Large intestine (tissue), 3 donors: ENCODE data around the gene AIDA. TPM values are rescaled to one million over a fixed set of nuclear protein-coding genes. Genes with fewer than 3 reads are reported as not detected.

Source experiments
- DNase-seq, 2 donors: peaks; one replicate each; pipeline versions ENCODE4 v3.0.0 to v3.0.0-alpha.2; 2013
- H3K27ac ChIP-seq: one replicate; pipeline ENCODE4 v1.5.1; 2013; ENCODE audit warnings: low read length
- H3K27me3 ChIP-seq: 2 replicates; pipeline ENCODE4 v1.6.1; 2013; ENCODE audit warnings: low read length; ENCODE audit not compliant: control insufficient read depth, insufficient read depth
- H3K36me3 ChIP-seq: 2 replicates; pipeline ENCODE4 v1.6.1; 2013; ENCODE audit warnings: low read length; ENCODE audit not compliant: control insufficient read depth, insufficient read depth
- H3K4me1 ChIP-seq: one replicate; pipeline ENCODE4 v1.6.1; 2013; ENCODE audit warnings: low read length; ENCODE audit not compliant: control insufficient read depth, insufficient read depth
- H3K4me3 ChIP-seq: one replicate; pipeline ENCODE4 v1.5.1; 2013; ENCODE audit warnings: low read length
- H3K9me3 ChIP-seq: one replicate; pipeline ENCODE4 v1.6.1; 2013; ENCODE audit warnings: mild to moderate bottlenecking, low read depth, low read length, moderate library complexity; ENCODE audit not compliant: control insufficient read depth
- WGBS: methylation state at CpG from one replicate; pipeline ENCODE4 v1.1.5; 2013; ENCODE audit warnings: low lambda C conversion rate; ENCODE audit not compliant: insufficient coverage; 5-methylcytosine and 5-hydroxymethylcytosine counted together
- polyA plus RNA-seq: library from polyadenylated mRNA; unstranded; fragments of 120-200 nt; gene quantifications from one replicate; pipeline ENCODE4 v1.2.1, GENCODE V29; 2013

Gene AIDA
- polyA plus RNA-seq, 1 donor = 44.4 TPM

GRCh38 chr1:222629921-222630535 lies 82.3 kb downstream of the AIDA start:
- Histone ChIP-seq H3K27ac (no peak overlapping the region), H3K9me3 (no peaks in the 10 kb centered on the region), H3K4me3 (no peak overlapping the region), H3K36me3 (peaks cover 77% of the 10 kb centered on the region), H3K27me3 (no peaks in the 10 kb centered on the region), H3K4me1 (no peaks in the 10 kb centered on the region)
- no peak for DNase-seq
- 100% methylated on average over 2 of the region's 7 CpGs for WGBS

- no peaks in the 10 kb centered on the region for H3K27me3 ChIP-seq
- H3K36me3 ChIP-seq = peaks cover 66% of the 10 kb centered on the region
- H3K4me1 ChIP-seq = no peaks in the 10 kb centered on the region
- H3K4me3 ChIP-seq = no peak overlapping the region
- no peak for DNase-seq
- H3K9me3 ChIP-seq = no peaks in the 10 kb centered on the region
- H3K27ac ChIP-seq = no peak overlapping the region
- 80% methylated on average over 1 of the region's 6 CpGs for WGBS
Measured at GRCh38 chr1:222627232-222627631, 85.1 kb downstream of the AIDA start.

- no peak overlapping the region for H3K4me3 ChIP-seq
- no peak overlapping the region for H3K27ac ChIP-seq
- H3K36me3 ChIP-seq = peaks cover 43% of the 10 kb centered on the region
- no peaks in the 10 kb centered on the region for H3K27me3 ChIP-seq
- WGBS = 100% methylated on average over 3 of the region's 7 CpGs
- no peaks in the 10 kb centered on the region for H3K4me1 ChIP-seq
- no peak for DNase-seq
- H3K9me3 ChIP-seq = no peaks in the 10 kb centered on the region
Measured at GRCh38 chr1:222624214-222624613, 88.1 kb downstream of the AIDA start.

DNA sequence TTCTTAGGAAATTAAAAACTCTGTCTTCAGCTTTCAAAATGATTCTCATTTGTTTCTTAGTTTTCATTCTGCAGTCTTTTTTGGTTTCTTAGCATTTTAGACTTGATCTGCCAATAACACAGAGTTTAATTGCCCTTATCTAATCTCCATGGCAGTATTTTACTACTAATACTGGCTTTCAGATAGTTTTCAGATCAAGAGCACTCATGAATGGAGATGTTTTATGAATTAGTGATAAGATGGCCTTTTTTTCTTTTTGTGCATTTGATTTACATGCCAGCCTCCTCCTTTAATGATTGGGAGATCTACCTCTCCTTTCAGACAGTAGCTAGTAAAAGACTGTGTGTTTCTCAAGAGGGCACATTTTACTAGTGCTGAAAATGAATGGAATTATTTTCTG lies 88.8 kb downstream of the AIDA start:
- H3K9me3 ChIP-seq = no peaks in the 10 kb centered on the region
- no peak overlapping the region for H3K27ac ChIP-seq
- no peak for DNase-seq
- H3K27me3 ChIP-seq = no peaks in the 10 kb centered on the region
- H3K4me3 ChIP-seq = no peak overlapping the region
- no peaks in the 10 kb centered on the region for H3K4me1 ChIP-seq
- H3K36me3 ChIP-seq = peaks cover 36% of the 10 kb centered on the region

DNA sequence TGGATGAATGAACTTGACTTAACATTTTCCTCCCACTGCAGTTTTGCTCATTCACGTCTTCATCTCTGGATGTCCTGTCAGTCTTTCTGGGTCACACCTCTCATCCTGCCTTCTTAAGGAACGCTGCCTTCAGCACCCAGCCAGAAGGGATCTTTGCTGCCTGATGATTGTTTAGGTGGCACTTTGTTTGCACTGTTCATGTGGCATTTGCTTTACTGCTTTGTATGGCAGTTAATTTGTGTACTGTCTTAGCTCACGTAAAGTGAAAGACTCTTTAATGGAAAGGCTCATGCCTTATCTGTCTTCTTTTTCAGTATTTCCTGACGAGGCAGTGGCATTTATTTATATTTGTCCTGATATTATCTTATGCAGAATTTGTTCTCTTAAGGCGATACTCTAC lies 89.5 kb downstream of the AIDA start:
- H3K4me3 ChIP-seq = no peak overlapping the region
- H3K4me1 ChIP-seq = no peaks in the 10 kb centered on the region
- WGBS = 87% methylated on average over 3 of the region's 5 CpGs
- H3K9me3 ChIP-seq = no peaks in the 10 kb centered on the region
- no peak for DNase-seq
- no peaks in the 10 kb centered on the region for H3K27me3 ChIP-seq
- peaks cover 30% of the 10 kb centered on the region for H3K36me3 ChIP-seq
- H3K27ac ChIP-seq = no peak overlapping the region

DNA sequence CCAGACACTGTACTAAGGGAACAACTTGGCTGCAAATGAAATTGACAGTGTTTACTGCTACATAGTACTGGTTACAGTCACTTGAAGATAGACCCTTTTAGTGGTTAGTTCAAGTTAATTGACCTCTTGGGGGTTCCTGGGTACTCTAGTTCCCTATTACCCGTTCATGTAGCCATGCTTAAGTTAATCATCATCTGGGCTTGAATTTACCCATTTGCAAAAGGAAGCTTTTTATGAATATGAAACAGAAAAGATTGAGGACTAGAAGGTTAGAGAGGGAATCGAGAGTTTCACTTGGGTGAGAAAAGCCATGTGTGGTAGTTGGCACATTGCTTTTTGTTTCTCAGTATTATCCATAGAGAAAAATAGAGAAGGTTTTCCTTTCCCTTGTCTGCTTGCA lies 91.7 kb downstream of the AIDA start:
- H3K9me3 ChIP-seq = no peaks in the 10 kb centered on the region
- no peaks in the 10 kb centered on the region for H3K27me3 ChIP-seq
- H3K4me3 ChIP-seq = no peak overlapping the region
- no peak for DNase-seq
- H3K27ac ChIP-seq = no peak overlapping the region
- H3K4me1 ChIP-seq = no peaks in the 10 kb centered on the region
- peaks cover 10% of the 10 kb centered on the region for H3K36me3 ChIP-seq
- 83% methylated on average over 1 of the region's 2 CpGs for WGBS

GRCh38 chr1:222618880-222619596 lies 93.3 kb downstream of the AIDA start:
- WGBS = 0% methylated on average over 1 of the region's 20 CpGs
- DNase-seq = peak in 1 of 2 donors; percentile 56
- Histone ChIP-seq H3K27me3 (no peaks in the 10 kb centered on the region), H3K36me3 (peaks cover 6% of the 10 kb centered on the region), H3K9me3 (no peaks in the 10 kb centered on the region), H3K27ac (no peak overlapping the region), H3K4me1 (no peaks in the 10 kb centered on the region), H3K4me3 (peak overlapping the region; percentile 59)

Other genes with a start within 250 kb of the AIDA start
- gene HHIPL2, start 164.4 kb downstream of the AIDA start, polyA plus RNA-seq = 0.79 TPM
- gene TAF1A, start 122.6 kb downstream of the AIDA start, polyA plus RNA-seq = 12.2 TPM
- 60.1 TPM for gene MIA3, start 94.4 kb downstream of the AIDA start, polyA plus RNA-seq
- 37.0 TPM for gene BROX, start 73 bp upstream of the AIDA start, polyA plus RNA-seq
- 5.5 TPM for gene FAM177B, start 24.7 kb upstream of the AIDA start, polyA plus RNA-seq
- gene DISP1, start 102.5 kb upstream of the AIDA start, polyA plus RNA-seq = 9.1 TPM